H9 (cell line): ENCODE data around the gene PFKP. TPM values are rescaled to one million over a fixed set of nuclear protein-coding genes. Genes with fewer than 3 reads are reported as not detected.

Experiments
- DNase-seq: peaks from one replicate; pipeline ENCODE4 v3.0.0-alpha.2; 2017
- H2AFZ ChIP-seq: one replicate; pipeline ENCODE4 v1.6.1; 2013; ENCODE audit warnings: mild to moderate bottlenecking, low read length, control low read depth, moderate library complexity
- H2AK5ac ChIP-seq: 2 replicates; pipeline ENCODE4 v1.6.1; 2013; ENCODE audit warnings: low read length, control low read depth, mixed read lengths; ENCODE audit not compliant: insufficient read length
- H2BK120ac ChIP-seq: one replicate; pipeline ENCODE4 v1.6.1; 2013; ENCODE audit warnings: low read depth, mild to moderate bottlenecking, low read length, control low read depth, inconsistent platforms; ENCODE audit not compliant: poor library complexity, severe bottlenecking
- H2BK12ac ChIP-seq: 2 replicates; pipeline ENCODE4 v1.6.1; 2013; ENCODE audit warnings: low read length, control low read depth, mixed read lengths, low read depth; ENCODE audit not compliant: insufficient read length
- H2BK15ac ChIP-seq: 2 replicates; pipeline ENCODE4 v1.6.1; 2013; ENCODE audit warnings: low read depth, low read length, control low read depth
- H2BK20ac ChIP-seq: one replicate; pipeline ENCODE4 v1.6.1; 2013; ENCODE audit warnings: low read depth, mild to moderate bottlenecking, low read length, control low read depth, inconsistent platforms; ENCODE audit not compliant: poor library complexity, severe bottlenecking
- H2BK5ac ChIP-seq: 2 replicates; pipeline ENCODE4 v1.6.1; 2013; ENCODE audit warnings: low read length, control low read depth, mixed read lengths; ENCODE audit not compliant: insufficient read length
- H3K14ac ChIP-seq: 2 replicates; pipeline ENCODE4 v1.6.1; 2013; ENCODE audit warnings: low read length, control low read depth; ENCODE audit not compliant: insufficient read depth
- H3K18ac ChIP-seq: 2 replicates; pipeline ENCODE4 v1.6.1; 2013; ENCODE audit warnings: low read depth, mild to moderate bottlenecking, mixed read lengths, low read length, control low read depth; ENCODE audit not compliant: insufficient read length
- H3K23ac ChIP-seq: 2 replicates; pipeline ENCODE4 v1.6.1; 2013; ENCODE audit warnings: low read length, control low read depth, mixed read lengths, low read depth; ENCODE audit not compliant: insufficient read length
- H3K23me2 ChIP-seq: 2 replicates; pipeline ENCODE4 v1.6.1; 2013; ENCODE audit warnings: low read depth, mild to moderate bottlenecking, mixed read lengths, low read length, control low read depth; ENCODE audit not compliant: insufficient read length, poor library complexity, severe bottlenecking
- H3K27ac ChIP-seq: 2 replicates; pipeline ENCODE4 v1.5.1; 2013; ENCODE audit warnings: low read length, control low read depth, mixed read lengths, low read depth; ENCODE audit not compliant: insufficient read length
- H3K27me3 ChIP-seq: 2 replicates; pipeline ENCODE4 v1.6.1; 2013; ENCODE audit warnings: low read length, control low read depth, inconsistent platforms; ENCODE audit not compliant: insufficient read depth
- H3K4ac ChIP-seq: 2 replicates; pipeline ENCODE4 v1.6.1; 2013; ENCODE audit warnings: low read depth, mild to moderate bottlenecking, control low read depth, inconsistent platforms, low read length, moderate library complexity
- H3K4me1 ChIP-seq: 2 replicates; pipeline ENCODE4 v1.6.1; 2013; ENCODE audit warnings: low read length, control low read depth, inconsistent platforms; ENCODE audit not compliant: insufficient read depth
- H3K4me2 ChIP-seq: 2 replicates; pipeline ENCODE4 v1.6.1; 2013; ENCODE audit warnings: low read length, control low read depth, mixed read lengths; ENCODE audit not compliant: insufficient read length, insufficient read depth
- H3K56ac ChIP-seq: 2 replicates; pipeline ENCODE4 v1.6.1; 2013; ENCODE audit warnings: low read depth, mild to moderate bottlenecking, mixed read lengths, low read length, control low read depth; ENCODE audit not compliant: insufficient read length
- H3K79me1 ChIP-seq: 2 replicates; pipeline ENCODE4 v1.6.1; 2013; ENCODE audit warnings: low read depth, mild to moderate bottlenecking, moderate library complexity, low read length, control low read depth, inconsistent platforms; ENCODE audit not compliant: insufficient read depth, poor library complexity, severe bottlenecking
- H3K79me2 ChIP-seq: 2 replicates; pipeline ENCODE4 v1.6.1; 2013; ENCODE audit warnings: low read length, control low read depth, inconsistent platforms; ENCODE audit not compliant: insufficient read depth
- H3K9ac ChIP-seq: 2 replicates; pipeline ENCODE4 v1.6.1; 2013; ENCODE audit warnings: low read length, control low read depth, mixed read lengths; ENCODE audit not compliant: insufficient read length; ENCODE audit errors: extremely low read depth
- H3K9me3 ChIP-seq: one replicate; pipeline ENCODE4 v1.6.1; 2013; ENCODE audit warnings: low read depth, low read length, inconsistent platforms; ENCODE audit not compliant: control insufficient read depth
- H3T11ph ChIP-seq: one replicate; pipeline ENCODE4 v1.6.1; 2013; ENCODE audit warnings: mild to moderate bottlenecking, low read length, control low read depth, inconsistent platforms
- H4K20me1 ChIP-seq: one replicate; pipeline ENCODE4 v1.6.1; 2013; ENCODE audit not compliant: control insufficient read depth, insufficient read length, insufficient read depth
- H4K5ac ChIP-seq: 2 replicates; pipeline ENCODE4 v1.6.1; 2013; ENCODE audit warnings: low read depth, mild to moderate bottlenecking, mixed read lengths, low read length, control low read depth; ENCODE audit not compliant: insufficient read length
- H4K8ac ChIP-seq: replicated peaks from 2 replicates; pipeline ENCODE4 v1.6.1; 2013; ENCODE audit warnings: low read length, control low read depth, mixed read lengths, low read depth; ENCODE audit not compliant: insufficient read length
- H4K91ac ChIP-seq: 2 replicates; pipeline ENCODE4 v1.6.1; 2013; ENCODE audit warnings: low read depth, mild to moderate bottlenecking, moderate library complexity, mixed read lengths, low read length, control low read depth; ENCODE audit not compliant: insufficient read length
- H3K27ac Mint-ChIP-seq, 3 experiments: 2 replicates in 2 of 3; 3 replicates in 1 of 3; pipeline ENCODE4 v1.8.0; 2020 to 2021; ENCODE audit warnings: mixed read lengths in 3 of 3, mild to moderate bottlenecking in 1 of 3, moderate library complexity in 1 of 3
- H3K27me3 Mint-ChIP-seq: 2 replicates; pipeline ENCODE4 v1.8.0; 2021; ENCODE audit warnings: low read depth, mild to moderate bottlenecking, moderate library complexity, mixed read lengths
- H3K36me3 Mint-ChIP-seq, 3 experiments: 2 replicates in 2 of 3; 3 replicates in 1 of 3; pipeline ENCODE4 v1.8.0; 2020 to 2021; ENCODE audit warnings: low read depth in 3 of 3, mixed read lengths in 3 of 3; ENCODE audit not compliant: insufficient read depth in 1 of 3
- H3K4me1 Mint-ChIP-seq, 2 experiments: 2 replicates each; pipeline ENCODE4 v1.8.0; 2020; ENCODE audit warnings: mixed read lengths in 2 of 2
- H3K4me3 Mint-ChIP-seq, 2 experiments: 2 replicates in 1 of 2; 3 replicates in 1 of 2; pipeline ENCODE4 v1.8.0; 2020 to 2021; ENCODE audit warnings: mild to moderate bottlenecking in 2 of 2, mixed read lengths in 2 of 2, moderate library complexity in 1 of 2
- H3K9me3 Mint-ChIP-seq, 2 experiments: 2 replicates in 1 of 2; 3 replicates in 1 of 2; pipeline ENCODE4 v1.8.0; 2020; ENCODE audit warnings: mild to moderate bottlenecking in 2 of 2, mixed read lengths in 2 of 2, moderate library complexity in 1 of 2
- WGBS: extraction: QIAGEN DNeasy Blood & Tissue Kit; methylation state at CpG from one replicate; pipeline ENCODE4 v1.1.7; 2013; ENCODE audit warnings: missing lambda C conversion rate, low lambda C conversion rate, mixed read lengths; ENCODE audit not compliant: insufficient read length; ENCODE audit errors: extremely low coverage; 5-methylcytosine and 5-hydroxymethylcytosine counted together
- total RNA-seq: library from RNA; stranded (reverse); gene quantifications from 2 replicates; pipeline ENCODE4 v1.2.1, GENCODE V29; 2021
- TF ChIP-seq, protein P1 (sequence below): fragments of 200-600 bp; sonication (generic); conservative IDR thresholded peaks from 3 replicates; pipeline ENCODE4 v1.8.0; 2021; ENCODE audit warnings: antibody characterized with exemption, mild to moderate bottlenecking

The PFKP gene
- total RNA-seq, 1 experiment from 2014 or later: 145 TPM

- no peak overlapping the region for H3K27ac ChIP-seq
- H4K91ac ChIP-seq: no peak overlapping the region
- no CpG with 5 or more reads among the region's 8 CpGs for WGBS
Measured at GRCh38 chr10:3057946-3058345, 9.4 kb upstream of the PFKP start.

More at GRCh38 chr10:3057946-3058345, 9.4 kb upstream of the PFKP start:
- DNase-seq: no peak
- no peaks in the 10 kb centered on the region for H4K20me1 ChIP-seq
- no peak overlapping the region for H3K4me3 Mint-ChIP-seq
- H3K36me3 Mint-ChIP-seq: no peaks in the 10 kb centered on the region
- no peak overlapping the region for H2BK15ac ChIP-seq
- no peak overlapping the region for H2BK5ac ChIP-seq
- no peak overlapping the region for H4K5ac ChIP-seq
- no peak overlapping the region for H3T11ph ChIP-seq
- H3K27me3 Mint-ChIP-seq: peaks cover 26% of the 10 kb centered on the region
- H4K8ac ChIP-seq: no peak overlapping the region
- H3K27me3 ChIP-seq: no peaks in the 10 kb centered on the region
- H3K4me1 ChIP-seq: peaks cover 2% of the 10 kb centered on the region; the same call in 1 of the 2 replicates
- H3K4me2 ChIP-seq: no peak overlapping the region
- no peak overlapping the region for H2AK5ac ChIP-seq
- H3K9me3 Mint-ChIP-seq: no peaks in the 10 kb centered on the region; a peak in 1 of 5 replicates
- no peak overlapping the region for H2BK20ac ChIP-seq
- no peak overlapping the region for H3K9ac ChIP-seq
- no peaks in the 10 kb centered on the region for H3K23me2 ChIP-seq
- no peaks in the 10 kb centered on the region for H3K9me3 ChIP-seq
- H3K79me1 ChIP-seq: no peaks in the 10 kb centered on the region
- H2AFZ ChIP-seq: no peak overlapping the region
- H3K4me1 Mint-ChIP-seq: peaks cover 34 to 38% of the 10 kb centered on the region in 2 experiments
- H3K4ac ChIP-seq: no peak overlapping the region
- no peak overlapping the region for H3K18ac ChIP-seq
- no peaks in the 10 kb centered on the region for H3K79me2 ChIP-seq
- no peak overlapping the region for H3K56ac ChIP-seq
- H3K23ac ChIP-seq: no peak overlapping the region
- no peak overlapping the region for H2BK12ac ChIP-seq
- TF ChIP-seq, protein P1, sequence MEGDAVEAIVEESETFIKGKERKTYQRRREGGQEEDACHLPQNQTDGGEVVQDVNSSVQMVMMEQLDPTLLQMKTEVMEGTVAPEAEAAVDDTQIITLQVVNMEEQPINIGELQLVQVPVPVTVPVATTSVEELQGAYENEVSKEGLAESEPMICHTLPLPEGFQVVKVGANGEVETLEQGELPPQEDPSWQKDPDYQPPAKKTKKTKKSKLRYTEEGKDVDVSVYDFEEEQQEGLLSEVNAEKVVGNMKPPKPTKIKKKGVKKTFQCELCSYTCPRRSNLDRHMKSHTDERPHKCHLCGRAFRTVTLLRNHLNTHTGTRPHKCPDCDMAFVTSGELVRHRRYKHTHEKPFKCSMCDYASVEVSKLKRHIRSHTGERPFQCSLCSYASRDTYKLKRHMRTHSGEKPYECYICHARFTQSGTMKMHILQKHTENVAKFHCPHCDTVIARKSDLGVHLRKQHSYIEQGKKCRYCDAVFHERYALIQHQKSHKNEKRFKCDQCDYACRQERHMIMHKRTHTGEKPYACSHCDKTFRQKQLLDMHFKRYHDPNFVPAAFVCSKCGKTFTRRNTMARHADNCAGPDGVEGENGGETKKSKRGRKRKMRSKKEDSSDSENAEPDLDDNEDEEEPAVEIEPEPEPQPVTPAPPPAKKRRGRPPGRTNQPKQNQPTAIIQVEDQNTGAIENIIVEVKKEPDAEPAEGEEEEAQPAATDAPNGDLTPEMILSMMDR: no peak
- H3K27ac Mint-ChIP-seq: no peak overlapping the region
- no peak overlapping the region for H2BK120ac ChIP-seq
- no peak overlapping the region for H3K14ac ChIP-seq
